SK-N-MC (cell line): ENCODE results near the gene NSMCE1.

Experiments
- EZH2 ChIP-seq: fragments of 200-600 bp; sonication (generic); IDR thresholded peaks from one replicate; pipeline ENCODE4 v1.6.1; 2017; ENCODE audit warnings: antibody characterized with exemption
- POLR2AphosphoS5 ChIP-seq: IDR thresholded peaks from 2 replicates; pipeline ENCODE4 v1.6.1; 2012; ENCODE audit warnings: mild to moderate bottlenecking, low read depth, low read length, borderline replicate concordance

- TF ChIP-seq EZH2 (peak; percentile 50), POLR2AphosphoS5 (no peak)
Measured at GRCh38 chr16:27314161-27314723, 45.7 kb upstream of the NSMCE1 start.
